Endothelial cell of umbilical vein (primary cell): ENCODE measurements around the gene ABCD1. TPM values are rescaled to one million over a fixed set of nuclear protein-coding genes. Genes with fewer than 3 reads are reported as not detected.
"Not testable (repeated sequence)": the region's sequence is repeated elsewhere in the genome, so short reads cannot be mapped to it uniquely, and the experiment has no call there.

Source experiments
- BruUV-seq: library from RNA; stranded (reverse); fragments of 400-500 nt; replicated peaks from 2 replicates; lab custom pipeline; 2021; lab: Mats Ljungman, UMichigan
- CTCF ChIA-PET: fragments of 300-600, 350-600 bp; sonication (Branson Sonifier 250); formaldehyde crosslinking; loops from one replicate; lab custom pipeline; 2021; ENCODE audit warnings: antibody characterized with exemption, inconsistent platforms; lab: Charles Lee
- POLR2A ChIA-PET: fragments of 300-600, 350-600 bp; sonication (Branson Sonifier 250); formaldehyde crosslinking; loops from one replicate; lab custom pipeline; 2021; ENCODE audit warnings: antibody characterized with exemption, inconsistent platforms; lab: Charles Lee
- DNase-seq: peaks from one replicate; pipeline ENCODE4 v3.0.0-alpha.2; 2011; ENCODE audit warnings: low read depth, low spot score
- FAIRE-seq: peaks from 2 replicates; lab custom pipeline; 2011; peaks lifted over from hg19 to GRCh38; lab: Jason Lieb, UNC
- H2AFZ ChIP-seq: 2 replicates; pipeline ENCODE4 v1.6.0; 2012; ENCODE audit warnings: low read depth, low read length, control low read depth, inconsistent platforms
- H3K27ac ChIP-seq: 2 replicates; pipeline ENCODE4 v1.5.1; 2011; ENCODE audit warnings: low read depth, mild to moderate bottlenecking, control low read depth, low read length, moderate library complexity; ENCODE audit not compliant: insufficient read depth
- H3K27me3 ChIP-seq, 2 experiments: 2 replicates each; pipeline versions ENCODE4 v1.6.0 to v1.6.1; 2011; ENCODE audit warnings: low read length in 2 of 2, mixed read lengths in 1 of 2; ENCODE audit not compliant: control insufficient read depth in 2 of 2, insufficient read depth in 2 of 2
- H3K36me3 ChIP-seq, 2 experiments: 2 replicates in 1 of 2; 3 replicates in 1 of 2; pipeline ENCODE4 v1.5.1; 2011; ENCODE audit warnings: low read length in 2 of 2, mild to moderate bottlenecking in 1 of 2, moderate library complexity in 1 of 2; ENCODE audit not compliant: control insufficient read depth in 2 of 2, insufficient read depth in 2 of 2; ENCODE audit errors: extremely low read depth in 1 of 2
- H3K4me1 ChIP-seq: 3 replicates; pipeline ENCODE4 v1.5.1; 2011; ENCODE audit warnings: mild to moderate bottlenecking, low read length; ENCODE audit not compliant: control insufficient read depth, insufficient read depth; ENCODE audit errors: extremely low read depth
- H3K4me2 ChIP-seq: 2 replicates; pipeline ENCODE4 v1.6.1; 2011; ENCODE audit warnings: low read length, control low read depth, mixed read lengths; ENCODE audit not compliant: insufficient read depth
- H3K4me3 ChIP-seq, 3 experiments: fragments of 200-600 bp in 1 of 3; sonication (generic), shearing (Covaris generic) in 1 of 3; replicated peaks in 1 of 3; 2 replicates each; pipeline ENCODE4 v1.5.1; 2011 to 2016; ENCODE audit warnings: control low read depth in 3 of 3, low read length in 3 of 3, mild to moderate bottlenecking in 2 of 3, inconsistent platforms in 1 of 3, low read depth in 1 of 3, moderate library complexity in 1 of 3; ENCODE audit not compliant: insufficient read depth in 1 of 3
- H3K79me2 ChIP-seq: 2 replicates; pipeline ENCODE4 v1.6.0; 2012; ENCODE audit warnings: low read length, inconsistent platforms; ENCODE audit not compliant: control insufficient read depth, insufficient read depth
- H3K9ac ChIP-seq: replicated peaks from 2 replicates; pipeline ENCODE3; 2011; ENCODE audit warnings: low read length, control low read depth; ENCODE audit not compliant: insufficient read depth; ENCODE audit errors: extremely low read depth
- H3K9me1 ChIP-seq: replicated peaks from 3 replicates; pipeline ENCODE4 v1.6.0; 2011; ENCODE audit warnings: mild to moderate bottlenecking, low read length; ENCODE audit not compliant: control insufficient read depth, insufficient read depth; ENCODE audit errors: extremely low read depth
- H3K9me3 ChIP-seq: replicated peaks from 2 replicates; pipeline ENCODE4 v1.5.1; 2012; ENCODE audit warnings: low read length, inconsistent platforms; ENCODE audit not compliant: control insufficient read depth, insufficient read depth
- H4K20me1 ChIP-seq: replicated peaks from 2 replicates; pipeline ENCODE3; 2011; ENCODE audit warnings: mild to moderate bottlenecking, low read length; ENCODE audit not compliant: control insufficient read depth, insufficient read depth; ENCODE audit errors: extremely low read depth
- CTCF ChIP-seq, 2 donors: IDR thresholded peaks; 1 replicate in 1 of 2; 2 replicates in 1 of 2; pipeline ENCODE4 v1.5.1; 2011; ENCODE audit warnings: low read length in 2 of 2, mild to moderate bottlenecking in 2 of 2, moderate library complexity in 2 of 2, control low read depth in 1 of 2, inconsistent platforms in 1 of 2, low read depth in 1 of 2; ENCODE audit not compliant: insufficient read depth in 1 of 2; ENCODE audit errors: extremely low read depth in 1 of 2
- EZH2 ChIP-seq: IDR thresholded peaks from 2 replicates; pipeline ENCODE4 v1.6.1; 2012; ENCODE audit warnings: borderline replicate concordance, low read depth, mild to moderate bottlenecking, moderate library complexity, low read length, inconsistent platforms; ENCODE audit not compliant: severe bottlenecking
- GATA2 ChIP-seq: IDR thresholded peaks from 2 replicates; pipeline ENCODE4 v1.7.0; 2011; ENCODE audit warnings: low read depth, mild to moderate bottlenecking, moderate library complexity, mixed read lengths, low read length; ENCODE audit not compliant: insufficient read length, insufficient read depth
- JUN ChIP-seq: IDR thresholded peaks from 2 replicates; pipeline ENCODE4 v1.6.1; 2011; ENCODE audit warnings: borderline replicate concordance, low read depth; ENCODE audit not compliant: insufficient read length, insufficient read depth
- MAX ChIP-seq: IDR thresholded peaks from 2 replicates; pipeline ENCODE4 v1.6.1; 2011; ENCODE audit not compliant: insufficient read depth, insufficient read length
- MYC ChIP-seq: IDR thresholded peaks from one replicate; pipeline ENCODE4 v1.6.1; 2011; ENCODE audit warnings: mild to moderate bottlenecking, low read depth, low read length
- POLR2A ChIP-seq: IDR thresholded peaks from 2 replicates; pipeline ENCODE4 v1.6.1; 2012; ENCODE audit warnings: low read depth, mild to moderate bottlenecking, control low read depth, low read length
- POLR2AphosphoS5 ChIP-seq: IDR thresholded peaks from 2 replicates; pipeline ENCODE4 v1.6.1; 2012; ENCODE audit warnings: low read depth, mild to moderate bottlenecking, control low read depth, low read length, moderate library complexity; ENCODE audit not compliant: insufficient read depth
- dilution Hi-C: fragments of 300-500 bp; cut with MboI; formaldehyde crosslinking; loops from one replicate; pipeline ENCODE4 v1.15.0; 2019; ENCODE audit warnings: low sequenced_read_pairs; ENCODE audit not compliant: extremely low pct_ligation_motif_present
- intact Hi-C: fragments of 100-400 bp; cut with micrococcal nuclease; formaldehyde crosslinking; loops from one replicate; pipeline ENCODE4 v1.10.0; 2022
- polyA plus RNA-seq, 4 experiments: library from polyadenylated mRNA; depleted of rRNA in 3 of 4; stranded (reverse) in 3 of 4; unstranded in 1 of 4; fragments of >200 nt; gene quantifications; 2 replicates each; pipeline versions ENCODE4 v1.2.1 to v1.2.3, GENCODE V29; 2011 to 2012; ENCODE audit warnings: missing spikeins in 1 of 4
- total RNA-seq: library from RNA; stranded (reverse); gene quantifications from 2 replicates; pipeline ENCODE4 v1.2.3, GENCODE V29; 2021

ABCD1 gene
- total and polyA plus RNA-seq, 2 donors (not counting 3 experiments of a cell fraction or from before 2014, with no cell fraction given): 9.1 to 12.9 TPM

- Histone ChIP-seq H3K36me3 (no peaks in the 10 kb centered on the region), H2AFZ (no peak overlapping the region), H3K9ac (no peak overlapping the region), H3K27ac (no peak overlapping the region), H3K27me3 (no peaks in the 10 kb centered on the region), H3K79me2 (peaks cover 2% of the 10 kb centered on the region), H4K20me1 (no peaks in the 10 kb centered on the region), H3K4me1 (peaks cover 16% of the 10 kb centered on the region), H3K4me2 (no peak overlapping the region), H3K9me1 (no peaks in the 10 kb centered on the region), H3K9me3 (no peaks in the 10 kb centered on the region), H3K4me3 (no peak overlapping the region)
- POLR2A ChIA-PET: no interaction called here
- TF ChIP-seq POLR2A (no peak), MYC (no peak), EZH2 (no peak), GATA2 (no peak), MAX (no peak)
- FAIRE-seq (no peak), DNase-seq (no peak)
- CTCF ChIA-PET: no interaction called here
- dilution Hi-C loops: no loop called here
- BruUV-seq: no TSS peak
- intact Hi-C loops: no loop called here
Observed at GRCh38 chrX:153728095-153728494, 3.4 kb downstream of the ABCD1 start.

- Histone ChIP-seq H3K27me3 (no peaks in the 10 kb centered on the region), H3K27ac (no peak overlapping the region), H3K9me1 (no peaks in the 10 kb centered on the region), H3K36me3 (no peaks in the 10 kb centered on the region), H3K9ac (no peak overlapping the region), H3K4me2 (no peak overlapping the region), H4K20me1 (no peaks in the 10 kb centered on the region), H3K4me3 (no peak overlapping the region), H2AFZ (no peak overlapping the region), H3K9me3 (no peaks in the 10 kb centered on the region), H3K79me2 (no peaks in the 10 kb centered on the region), H3K4me1 (peaks cover 16% of the 10 kb centered on the region)
- CTCF ChIA-PET: no interaction called here
- intact Hi-C loops: no loop called here
- dilution Hi-C loops: no loop called here
- FAIRE-seq (no peak), DNase-seq (no peak)
- POLR2A ChIA-PET: no interaction called here
- no peak for TF ChIP-seq CTCF (IDR thresholded peaks at IDR 0.05; ENCODE audit: extremely low read depth in 1 of 2, insufficient read depth in 1 of 2, low read depth in 1 of 2, low read length in 2 of 2)
- TF ChIP-seq POLR2AphosphoS5: no peak
- no peak for TF ChIP-seq MAX
- no peak for TF ChIP-seq JUN
- BruUV-seq: no TSS peak
Observed at GRCh38 chrX:153728951-153729631, 4.4 kb downstream of the ABCD1 start.

GRCh38 chrX:153730115-153730514 lies 5.5 kb downstream of the ABCD1 start:
- DNase-seq, H3K27ac ChIP-seq, H3K9ac ChIP-seq, FAIRE-seq, H3K27me3 ChIP-seq, H3K36me3 ChIP-seq, POLR2A ChIA-PET, H3K4me3 ChIP-seq, H3K9me1 ChIP-seq, dilution Hi-C loops, H3K79me2 ChIP-seq, H4K20me1 ChIP-seq, BruUV-seq, CTCF ChIA-PET, H2AFZ ChIP-seq, intact Hi-C loops, H3K4me2 ChIP-seq, H3K9me3 ChIP-seq: not testable (repeated sequence)
- H3K4me1 ChIP-seq: peaks cover 16% of the 10 kb centered on the region
